ENCODE measurements around the gene AGMAT. TPM values are rescaled to one million over a fixed set of nuclear protein-coding genes. Genes with fewer than 3 reads are reported as not detected.

The AGMAT gene, protein sequence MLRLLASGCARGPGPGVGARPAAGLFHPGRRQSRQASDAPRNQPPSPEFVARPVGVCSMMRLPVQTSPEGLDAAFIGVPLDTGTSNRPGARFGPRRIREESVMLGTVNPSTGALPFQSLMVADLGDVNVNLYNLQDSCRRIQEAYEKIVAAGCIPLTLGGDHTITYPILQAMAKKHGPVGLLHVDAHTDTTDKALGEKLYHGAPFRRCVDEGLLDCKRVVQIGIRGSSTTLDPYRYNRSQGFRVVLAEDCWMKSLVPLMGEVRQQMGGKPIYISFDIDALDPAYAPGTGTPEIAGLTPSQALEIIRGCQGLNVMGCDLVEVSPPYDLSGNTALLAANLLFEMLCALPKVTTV
- total RNA-seq, result 0.38 and 0.90 TPM in 2 replicates

DNA sequence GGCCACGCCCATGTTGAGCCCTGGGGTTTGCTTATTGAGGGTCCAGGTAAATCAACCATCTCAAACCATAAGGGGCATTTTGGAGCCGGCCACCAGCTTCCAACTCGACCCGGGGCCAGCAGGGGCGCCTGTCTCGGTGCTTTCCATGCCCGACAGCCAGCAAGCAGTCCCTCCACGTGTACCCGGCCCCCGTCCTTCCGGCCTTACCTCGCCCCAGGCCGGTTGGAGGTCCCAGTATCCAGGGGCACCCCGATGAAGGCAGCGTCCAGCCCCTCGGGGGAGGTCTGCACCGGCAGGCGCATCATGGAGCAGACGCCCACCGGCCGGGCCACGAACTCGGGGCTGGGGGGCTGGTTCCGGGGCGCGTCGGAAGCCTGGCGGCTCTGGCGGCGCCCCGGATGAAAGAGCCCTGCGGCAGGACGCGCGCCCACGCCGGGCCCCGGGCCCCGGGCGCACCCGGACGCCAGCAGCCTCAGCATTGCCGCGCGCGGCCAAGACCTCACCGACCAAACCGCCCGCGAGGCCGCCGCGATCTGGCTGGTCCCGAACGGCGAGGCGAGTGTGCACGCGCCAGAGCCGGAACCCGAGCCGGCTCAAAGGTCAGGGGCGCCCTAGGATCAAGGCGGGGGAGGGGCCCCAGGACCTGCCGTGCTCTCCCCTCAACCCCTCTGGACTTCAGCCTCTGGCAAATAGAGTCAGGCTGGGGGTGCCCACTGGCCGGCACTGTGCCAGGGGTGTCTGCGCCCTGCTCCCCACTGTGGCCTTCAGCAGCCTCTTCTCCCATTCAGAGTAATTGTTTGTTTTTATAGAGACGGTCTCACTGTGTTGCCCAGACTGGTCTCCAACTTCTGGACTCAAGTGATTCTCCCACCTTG lies at the start of gene AGMAT:
AGMAT (minus strand) TSS at position 563 of the 875 bp plus-strand sequence; CDS start at position 479, 84 bp downstream.
- peak in 1 of 2 donors; percentile 21 for DNase-seq (ENCODE audit: low read depth in 2 of 2)

DNA sequence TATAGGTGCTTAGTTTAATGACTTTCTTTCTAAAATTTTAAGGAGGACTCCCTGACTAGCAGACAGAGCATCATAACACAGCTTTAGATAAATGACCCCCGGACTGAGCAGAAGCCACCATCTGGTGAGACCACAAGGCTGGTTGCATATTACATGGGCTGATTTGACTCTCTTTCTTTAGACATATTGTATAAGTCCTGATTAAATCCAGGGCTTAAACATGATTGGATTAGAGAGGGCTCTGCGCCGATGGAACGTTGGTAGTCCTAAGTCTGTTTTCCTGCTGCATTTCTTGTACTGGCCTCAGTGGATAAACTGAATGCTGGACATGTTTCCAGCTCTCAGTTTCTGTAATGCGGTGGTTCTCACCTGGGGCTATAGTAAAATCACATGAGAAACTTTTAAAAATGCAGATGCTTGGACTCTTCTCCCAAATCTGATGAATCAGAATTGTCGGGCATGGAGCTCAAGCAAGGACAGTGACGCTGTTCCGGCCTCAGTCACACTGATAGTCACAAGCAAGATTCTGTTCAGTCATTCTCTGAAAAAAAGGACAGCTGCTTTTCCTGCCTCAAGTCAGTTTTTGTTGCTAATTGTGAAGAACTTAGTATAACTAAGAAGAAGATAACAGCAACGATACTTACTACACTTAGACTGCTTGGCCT lies 49.0 kb upstream of the AGMAT start:
- no peak for DNase-seq (ENCODE audit: low read depth in 2 of 2)

DNA sequence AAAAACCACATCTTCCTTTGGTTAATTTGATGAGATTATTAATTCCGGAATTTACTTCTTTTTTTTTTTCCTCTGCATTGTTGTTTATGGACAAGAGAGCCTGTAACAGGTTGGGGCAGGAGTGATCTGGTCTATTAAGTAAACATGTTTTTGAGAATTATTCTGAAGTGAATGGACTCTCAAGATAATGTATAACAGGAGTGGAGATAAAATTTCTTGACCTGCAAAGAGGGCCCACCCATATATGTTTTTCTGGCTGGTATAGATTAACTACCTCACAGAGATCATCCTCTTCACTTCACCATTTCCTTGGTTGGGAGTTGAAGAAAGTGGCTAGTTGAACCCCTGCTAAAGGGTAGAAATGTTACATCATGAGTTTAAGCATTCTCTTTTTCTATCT lies 43.2 kb upstream of the AGMAT start:
- no peak for DNase-seq (ENCODE audit: low read depth in 2 of 2)

DNA sequence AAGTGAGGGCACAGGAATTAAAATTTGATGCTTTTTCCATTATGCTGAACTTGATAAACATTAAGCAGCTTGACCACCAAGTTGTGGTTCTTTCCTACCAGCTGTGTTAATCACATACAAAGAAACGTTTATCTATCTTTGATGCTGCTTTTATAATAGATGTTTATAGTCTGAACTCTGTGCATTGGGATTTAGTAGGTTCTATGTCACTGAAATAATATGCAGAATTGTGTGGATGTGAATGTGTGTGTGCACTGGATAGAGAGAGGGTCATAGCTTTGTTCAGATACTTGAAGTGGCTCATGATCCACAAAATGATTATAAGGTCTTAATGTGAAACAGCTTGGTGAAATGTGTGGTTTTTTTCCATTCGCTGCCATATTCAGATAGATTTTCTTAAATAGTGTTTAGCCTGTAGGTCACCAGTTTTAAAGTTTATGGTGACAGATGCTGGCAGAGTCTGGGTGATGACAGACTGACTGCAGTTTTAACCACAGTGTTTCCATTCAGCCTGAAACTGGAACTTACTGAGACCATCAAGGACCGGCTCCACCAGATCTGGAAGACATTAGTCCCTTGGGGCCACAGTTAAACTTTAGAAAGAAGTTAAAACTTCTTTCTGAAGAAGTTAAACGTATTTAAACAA lies 42.6 kb upstream of the AGMAT start:
- peak in 1 of 2 donors; percentile 8 for DNase-seq (ENCODE audit: low read depth in 2 of 2)

DNA sequence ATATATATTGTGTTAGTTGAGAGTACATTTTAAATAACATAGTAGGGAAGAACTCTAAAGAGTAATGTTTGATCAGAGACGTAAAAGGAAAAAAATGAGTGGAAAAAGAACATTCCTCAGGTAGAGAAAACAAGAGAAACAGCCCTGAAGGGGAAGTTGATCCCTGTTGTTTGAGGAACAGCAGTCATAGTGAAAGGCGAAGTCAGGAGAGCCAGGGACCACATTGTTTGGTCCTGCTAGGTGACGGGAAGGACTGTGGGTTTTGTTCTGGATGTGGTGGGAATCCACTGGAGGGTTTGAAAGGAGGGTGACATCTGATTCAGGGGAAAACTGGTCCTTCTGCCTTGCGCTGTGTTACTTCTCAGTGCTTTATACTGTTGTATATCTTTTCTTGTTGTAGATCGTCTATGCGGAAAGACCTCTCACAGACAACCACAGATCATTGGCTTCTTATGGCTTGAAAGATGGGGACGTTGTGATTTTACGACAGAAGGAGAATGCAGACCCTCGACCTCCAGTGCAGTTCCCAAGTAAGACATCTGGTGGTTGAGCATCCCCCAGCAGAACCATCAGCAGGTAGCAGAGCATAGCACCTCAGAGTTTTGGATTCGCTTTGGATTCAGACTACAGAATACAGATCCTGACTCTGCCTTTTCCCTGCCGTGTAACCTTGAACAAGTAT lies 41.6 kb upstream of the AGMAT start:
- DNase-seq (ENCODE audit: low read depth in 2 of 2), result no peak

DNA sequence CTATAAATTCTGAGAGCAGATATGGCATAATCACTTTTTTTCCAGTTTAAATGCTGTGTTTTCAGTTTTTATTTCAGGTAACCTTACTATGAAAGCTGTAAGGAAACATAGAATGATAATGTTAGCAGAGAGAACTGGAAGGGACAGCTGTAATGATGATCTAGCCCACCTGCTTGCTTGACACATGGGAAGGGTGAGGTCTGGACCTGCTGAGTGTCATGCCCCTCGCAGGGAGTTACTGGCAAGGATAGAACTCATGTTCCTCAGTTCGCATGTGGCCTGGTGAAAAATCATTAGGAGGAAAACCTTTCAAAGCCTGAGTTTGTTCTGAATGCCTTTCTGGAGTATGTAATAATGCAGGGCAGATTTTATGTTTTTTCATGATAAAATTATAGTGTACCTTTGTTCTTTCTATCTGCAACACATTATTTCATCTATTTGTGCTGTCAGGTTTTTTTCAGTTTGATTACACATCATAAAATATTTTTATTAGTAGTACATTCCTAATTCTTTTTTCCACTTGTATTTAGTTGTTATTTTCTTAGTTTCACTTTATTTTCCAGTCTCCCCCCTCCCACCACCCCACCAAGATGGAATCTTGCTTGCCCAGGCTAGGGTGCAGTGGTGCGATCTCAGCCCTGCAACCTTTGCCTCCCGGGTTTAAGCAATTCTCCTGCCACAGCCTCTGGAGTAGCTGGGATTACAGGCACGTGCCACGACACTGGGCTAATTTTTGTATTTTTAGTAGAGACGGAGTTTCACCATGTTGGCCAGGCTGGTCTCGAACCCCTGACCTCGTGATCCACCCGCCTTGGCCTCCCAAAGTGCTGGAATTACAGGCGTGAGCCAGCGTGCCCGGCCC lies 40.4 kb upstream of the AGMAT start:
- no peak for DNase-seq (ENCODE audit: low read depth in 2 of 2)

DNA sequence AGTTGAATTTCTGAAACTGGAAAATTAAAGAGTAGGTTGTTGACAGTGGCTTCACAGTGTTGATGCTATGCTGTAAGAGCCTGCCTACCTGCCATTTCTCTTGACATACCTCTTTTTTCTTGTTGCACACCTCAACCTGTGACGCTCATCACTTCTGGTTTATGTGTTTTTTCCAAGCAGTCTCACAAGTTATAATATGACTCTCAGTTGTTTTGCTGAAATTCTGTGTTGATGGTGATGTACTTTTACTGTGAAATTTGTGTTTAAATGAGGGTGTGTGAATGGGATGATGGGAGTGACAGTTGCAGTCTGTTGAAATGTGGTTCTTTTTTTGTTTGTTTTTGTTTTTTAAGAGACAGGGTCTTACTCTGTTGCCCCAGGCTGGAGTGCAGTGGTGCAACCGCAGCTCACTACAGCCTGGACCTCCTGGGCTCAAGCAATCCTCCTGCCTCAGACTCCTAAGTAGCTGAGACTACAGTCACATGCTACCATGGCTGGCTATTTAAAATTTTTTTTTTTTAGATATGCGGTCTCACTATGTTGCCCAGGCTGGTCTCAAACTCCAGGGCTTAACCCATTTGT lies 39.4 kb upstream of the AGMAT start:
- DNase-seq (ENCODE audit: low read depth in 2 of 2), result no peak

DNA sequence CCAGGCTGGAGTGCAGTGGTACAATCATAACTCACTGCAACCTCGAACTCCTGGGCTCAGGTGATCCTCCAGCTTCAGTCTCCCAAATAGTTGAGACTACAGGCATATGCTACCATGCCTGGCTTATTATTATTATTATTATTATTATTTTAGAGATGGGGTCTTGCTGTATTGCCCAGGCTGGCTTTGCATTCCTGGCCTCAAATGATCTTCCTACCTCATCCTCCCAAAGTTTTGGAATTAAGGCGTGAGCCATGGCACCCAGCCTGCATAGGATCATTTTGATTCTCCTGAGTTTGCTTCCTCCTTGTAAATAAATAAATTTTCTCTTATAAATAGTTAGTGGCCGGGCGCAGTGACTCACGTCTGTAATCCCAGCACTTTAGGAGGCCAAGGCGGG lies 38.6 kb upstream of the AGMAT start:
- no peak for DNase-seq (ENCODE audit: low read depth in 2 of 2)

DNA sequence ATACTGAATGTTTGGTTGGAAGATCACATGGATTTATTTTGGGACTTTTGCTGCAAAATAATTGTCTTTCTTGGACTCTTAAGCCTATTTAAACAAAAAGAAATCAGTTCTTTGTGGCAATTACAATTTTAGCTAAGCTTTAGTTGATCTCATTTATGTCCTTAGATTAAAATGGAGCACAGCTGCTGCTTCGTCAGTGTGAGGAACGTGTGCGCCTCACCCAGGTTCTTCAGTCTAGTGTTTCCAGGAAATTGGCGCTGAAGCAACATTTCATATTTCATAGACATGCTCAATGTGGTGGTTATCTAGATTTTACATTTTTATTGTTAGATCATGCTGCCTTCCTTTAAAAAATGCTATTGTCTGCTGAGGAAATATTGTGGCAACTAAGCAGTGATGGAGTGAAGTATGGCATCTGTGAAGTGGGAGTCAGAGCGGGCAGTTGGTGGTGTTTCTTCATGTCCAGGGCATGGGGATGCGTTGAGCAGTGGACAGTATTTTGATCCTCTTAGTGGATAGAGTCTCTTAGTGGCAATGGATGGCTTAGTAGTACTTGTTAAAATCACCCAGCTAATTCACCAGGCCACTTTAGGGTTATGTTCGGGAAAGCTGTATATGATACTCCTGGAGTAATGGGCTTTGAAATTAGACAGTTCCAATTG lies 38.0 kb upstream of the AGMAT start:
- no peak for DNase-seq (ENCODE audit: low read depth in 2 of 2)

DNA sequence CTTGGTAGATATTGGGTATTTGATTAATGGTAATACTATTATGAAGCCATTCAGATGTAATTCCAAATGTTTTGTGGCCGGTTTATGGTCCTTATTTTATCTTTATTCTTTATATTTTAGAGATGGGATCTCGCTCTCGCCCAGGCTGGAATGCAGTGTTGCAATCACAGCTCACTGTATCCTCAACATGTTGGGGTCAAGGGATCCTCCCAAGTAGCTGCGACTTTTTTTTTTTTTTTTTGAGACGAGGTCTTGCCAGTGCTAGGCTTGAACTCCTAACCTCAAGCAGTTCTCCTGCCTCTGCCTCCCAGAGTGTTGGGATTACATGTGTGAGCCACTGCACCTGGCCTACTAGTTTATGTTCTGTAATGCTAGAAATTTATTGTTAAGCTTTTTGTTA lies 37.1 kb upstream of the AGMAT start:
- DNase-seq (ENCODE audit: low read depth in 2 of 2), result no peak

DNA sequence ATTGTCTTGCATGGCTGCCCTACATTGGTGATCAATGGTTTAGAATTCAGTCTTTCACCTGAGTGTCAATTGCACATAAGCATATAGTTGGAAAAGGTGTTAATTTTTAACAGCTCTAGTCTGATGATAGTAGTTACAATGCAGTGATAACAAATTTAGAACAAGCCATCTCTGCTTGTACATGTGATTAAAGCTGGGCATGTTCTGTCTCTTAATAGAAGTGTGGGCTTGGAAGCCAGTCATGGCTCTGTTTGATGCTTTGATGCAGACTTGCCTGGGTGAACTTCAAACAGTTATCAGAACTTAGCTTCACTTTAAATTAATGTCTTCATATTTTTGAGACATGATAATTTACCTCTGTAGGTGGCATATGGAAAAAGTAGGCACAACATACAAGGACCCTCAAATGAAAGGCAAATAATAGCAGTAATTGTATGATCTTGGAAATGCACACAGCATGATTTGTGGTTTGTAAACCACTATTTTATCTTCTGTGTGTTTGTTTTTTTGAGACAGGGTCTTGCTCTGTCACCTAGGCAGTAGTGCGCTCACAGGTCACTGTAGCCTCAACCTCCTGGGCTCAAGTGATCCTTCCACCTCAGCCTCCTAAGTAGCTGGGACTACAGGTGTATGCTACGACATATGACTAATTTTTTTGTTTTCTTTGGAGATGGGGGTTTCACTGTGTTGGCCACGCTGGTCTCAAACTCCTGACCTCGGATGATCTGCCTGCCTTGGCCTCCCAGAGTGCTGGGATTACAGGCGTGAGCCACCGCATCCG lies 36.2 kb upstream of the AGMAT start:
- DNase-seq (ENCODE audit: low read depth in 2 of 2), result no peak

DNA sequence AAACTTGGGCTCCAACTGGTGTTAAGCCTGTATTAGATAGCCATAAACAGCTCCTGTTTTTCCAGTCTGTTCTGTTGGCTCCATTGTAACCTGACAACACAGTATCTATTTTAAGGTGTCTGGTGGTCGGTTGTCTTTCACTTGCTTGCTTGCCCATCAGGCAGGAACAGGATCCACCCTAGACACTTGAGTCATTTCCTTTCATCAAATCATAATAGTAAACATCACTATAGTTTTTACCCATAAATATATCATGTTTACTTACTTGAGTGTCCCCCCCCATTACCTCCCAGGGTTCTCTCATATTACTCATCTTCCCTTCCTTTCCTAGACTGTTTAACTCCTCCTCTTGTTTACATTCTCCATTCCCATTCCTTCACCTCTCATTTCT lies 35.3 kb upstream of the AGMAT start:
- DNase-seq (ENCODE audit: low read depth in 2 of 2), result peak; percentile 43 to 92

DNA sequence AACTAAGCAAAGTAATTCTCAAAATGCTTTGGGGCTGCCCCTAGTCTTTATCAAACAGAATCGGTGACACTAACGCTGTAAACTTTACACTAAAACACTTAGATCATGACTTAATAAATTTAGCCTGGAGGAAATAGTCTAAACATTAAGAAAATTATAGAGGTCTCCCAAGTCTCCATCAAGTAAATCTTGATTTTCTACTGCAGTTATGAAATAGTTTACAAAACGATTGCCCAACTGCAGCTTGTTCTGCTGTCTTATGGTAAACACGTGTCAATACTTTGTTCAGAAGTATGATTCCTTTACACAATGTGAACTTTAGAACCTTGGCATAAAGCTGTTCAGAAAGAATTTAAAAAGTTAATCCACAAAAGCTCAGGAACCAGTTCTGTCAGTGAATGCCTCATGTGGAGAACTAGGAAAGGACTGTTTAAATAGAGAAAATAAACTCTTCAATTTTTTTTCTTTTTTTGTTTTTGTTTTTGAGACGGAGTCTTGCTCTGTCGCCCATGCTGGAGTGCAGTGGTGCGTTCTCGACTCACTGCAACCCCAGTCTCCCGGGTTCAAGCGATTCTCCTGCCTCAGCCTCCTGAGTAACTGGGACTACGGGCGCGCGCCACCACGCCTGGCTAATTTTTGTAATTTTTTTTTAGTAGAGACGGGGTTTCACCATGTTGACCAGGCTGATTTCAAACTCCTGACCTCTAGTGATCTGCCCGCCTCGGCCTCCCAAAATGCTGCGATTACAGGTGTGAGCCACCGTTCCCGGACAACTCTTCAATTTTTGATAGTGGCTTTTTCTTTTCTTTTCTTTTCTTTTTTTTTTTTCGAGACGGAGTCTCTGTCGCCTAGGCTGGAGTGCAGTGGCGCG lies 34.0 kb upstream of the AGMAT start:
- DNase-seq (ENCODE audit: low read depth in 2 of 2), result peak in 1 of 2 donors; percentile 23

DNA sequence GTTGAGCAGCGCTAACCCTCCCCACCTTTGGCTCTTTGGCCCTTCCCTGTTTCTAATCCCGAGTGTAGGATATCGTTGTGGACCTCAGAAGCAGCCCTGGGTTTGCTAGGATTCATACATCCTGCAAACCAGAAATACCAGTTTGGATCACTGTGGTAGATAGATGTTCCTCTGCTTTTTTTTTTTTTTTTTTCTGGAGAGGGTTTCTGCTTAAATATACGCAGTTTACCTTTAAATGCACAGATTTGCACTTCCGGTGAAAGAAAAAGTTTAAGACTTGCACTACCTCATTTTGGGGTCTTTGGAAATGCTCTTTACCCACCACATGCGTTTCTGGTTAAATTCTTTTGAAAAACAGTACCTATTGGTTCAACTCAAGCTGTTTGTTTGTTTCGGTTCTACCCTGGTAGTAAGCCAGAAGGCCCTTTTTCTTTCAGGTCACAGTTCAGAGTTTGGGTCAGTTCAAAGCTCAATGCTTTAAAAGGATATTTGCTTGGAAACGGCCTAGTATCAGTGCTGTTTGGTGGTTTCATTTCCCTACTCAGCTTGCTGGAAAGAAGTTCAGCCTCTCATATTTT lies 33.3 kb upstream of the AGMAT start:
- peak in 1 of 2 donors; percentile 18 for DNase-seq (ENCODE audit: low read depth in 2 of 2)

DNA sequence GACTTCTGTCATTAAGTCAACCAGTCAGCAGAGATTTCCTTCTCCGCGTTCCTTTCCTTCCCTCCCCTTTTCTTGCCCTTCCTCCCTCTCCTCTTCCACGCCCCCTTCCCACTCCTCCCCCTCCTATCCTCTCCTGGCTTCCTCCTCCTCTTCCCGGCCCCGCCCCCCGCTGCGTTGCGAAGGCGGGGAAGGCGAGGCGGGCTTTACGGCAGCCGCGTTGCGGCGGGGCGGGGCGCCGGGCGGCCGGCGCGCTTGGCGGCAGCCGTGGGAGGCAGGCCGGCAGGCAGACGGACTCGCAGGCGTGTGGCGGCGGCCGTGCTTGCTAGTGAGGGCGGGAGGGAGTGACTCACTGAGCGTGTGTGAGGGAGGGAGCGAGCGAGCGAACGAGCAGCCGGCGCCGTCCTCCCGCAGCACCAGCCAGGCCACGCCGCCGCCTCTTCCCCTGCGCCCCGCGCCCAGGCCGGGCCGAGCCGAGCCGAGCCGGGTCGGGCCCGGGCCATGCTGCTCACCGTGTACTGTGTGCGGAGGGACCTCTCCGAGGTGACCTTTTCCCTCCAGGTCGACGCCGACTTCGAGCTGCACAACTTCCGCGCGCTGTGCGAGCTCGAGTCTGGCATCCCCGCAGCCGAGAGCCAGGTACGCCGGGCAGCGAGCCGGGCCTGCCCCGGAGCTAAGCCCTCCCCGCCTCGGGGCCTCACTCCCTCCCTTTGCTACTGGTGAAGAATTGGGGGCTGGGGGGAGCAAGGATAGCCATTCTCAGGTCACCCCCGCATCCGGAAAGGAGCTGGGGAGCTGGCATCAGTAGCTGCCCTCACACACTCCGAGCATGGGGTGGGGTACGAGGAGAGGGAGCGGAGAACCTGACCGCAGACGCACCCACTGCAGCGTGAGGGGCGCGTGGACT lies 32.6 kb upstream of the AGMAT start, which contains the start of gene DDI2:
DDI2 (plus strand) TSS at position 286 of the 904 bp plus-strand sequence; CDS start at position 499, 213 bp downstream.
- DNase-seq (ENCODE audit: low read depth in 2 of 2), result peak; percentile 86 to 98

Data from dermis microvascular lymphatic vessel endothelial cell (primary cell).